ENCODE results near the gene CXCL16.
"Not testable (repeated sequence)": the region's sequence is repeated elsewhere in the genome, so short reads cannot be mapped to it uniquely, and the experiment has no call there.

CXCL16 gene

GRCh38 chr17:4719684-4720221, 20.0 kb downstream of the CXCL16 start:
- no peak for DNase-seq

GRCh38 chr17:4719146-4719545, 20.6 kb downstream of the CXCL16 start:
- DNase-seq: no peak

GRCh38 chr17:4718276-4718675, 21.5 kb downstream of the CXCL16 start:
- no peak for DNase-seq

- no peak for DNase-seq
Observed at GRCh38 chr17:4717791-4718190, 21.9 kb downstream of the CXCL16 start.

- DNase-seq: no peak
Observed at GRCh38 chr17:4716081-4716480, 23.6 kb downstream of the CXCL16 start.

- no peak for DNase-seq
Observed at GRCh38 chr17:4715063-4715744, 24.5 kb downstream of the CXCL16 start.

GRCh38 chr17:4714340-4715062, 25.2 kb downstream of the CXCL16 start:
- DNase-seq: not testable (repeated sequence)

GRCh38 chr17:4712526-4712925, 27.2 kb downstream of the CXCL16 start:
- no peak for DNase-seq

- DNase-seq: no peak
Observed at GRCh38 chr17:4711661-4712181, 28.0 kb downstream of the CXCL16 start.

- DNase-seq: peak in 1 of 2 experiments; percentile 41
Observed at GRCh38 chr17:4710693-4711634, 28.8 kb downstream of the CXCL16 start.

- DNase-seq: peak; percentile 95 to 97
Observed at GRCh38 chr17:4709794-4710692, 29.7 kb downstream of the CXCL16 start, which contains the start of gene ARRB2. ARRB2 (plus strand) TSS chr17:4710632; CDS start chr17:4710722, 90 bp downstream.

- DNase-seq: peak; percentile 12 to 23
Observed at GRCh38 chr17:4708436-4708835, 31.3 kb downstream of the CXCL16 start.

- DNase-seq: no peak
Observed at GRCh38 chr17:4706121-4706520, 33.6 kb downstream of the CXCL16 start.

GRCh38 chr17:4704991-4705390, 34.7 kb downstream of the CXCL16 start:
- no peak for DNase-seq

- not testable (repeated sequence) for DNase-seq
Observed at GRCh38 chr17:4704574-4704907, 35.2 kb downstream of the CXCL16 start.

GRCh38 chr17:4703330-4703691, 36.4 kb downstream of the CXCL16 start:
- DNase-seq: no peak

- no peak for DNase-seq
Observed at GRCh38 chr17:4701116-4701515, 38.6 kb downstream of the CXCL16 start.

- not testable (repeated sequence) for DNase-seq
Observed at GRCh38 chr17:4699401-4700056, 40.2 kb downstream of the CXCL16 start.

GRCh38 chr17:4696437-4696805, 43.3 kb downstream of the CXCL16 start:
- no peak for DNase-seq

- DNase-seq: no peak
Observed at GRCh38 chr17:4693416-4693815, 46.3 kb downstream of the CXCL16 start.

- no peak for DNase-seq
Observed at GRCh38 chr17:4691686-4692085, 48.0 kb downstream of the CXCL16 start.
